ELF-1 (cell line): Measurements from ENCODE around the gene PRSS21.
A peak's percentile ranks its signal among the peaks of the same experiment; 100 is the strongest.

ENCODE experiments used
- DNase-seq: peaks from one replicate; pipeline ENCODE4 v3.0.0-alpha.2; 2016; ENCODE audit warnings: low read depth, low spot score

Gene PRSS21

GRCh38 chr16:2843526-2843925 is 26.5 kb downstream of the PRSS21 start:
- no peak for DNase-seq

DNA sequence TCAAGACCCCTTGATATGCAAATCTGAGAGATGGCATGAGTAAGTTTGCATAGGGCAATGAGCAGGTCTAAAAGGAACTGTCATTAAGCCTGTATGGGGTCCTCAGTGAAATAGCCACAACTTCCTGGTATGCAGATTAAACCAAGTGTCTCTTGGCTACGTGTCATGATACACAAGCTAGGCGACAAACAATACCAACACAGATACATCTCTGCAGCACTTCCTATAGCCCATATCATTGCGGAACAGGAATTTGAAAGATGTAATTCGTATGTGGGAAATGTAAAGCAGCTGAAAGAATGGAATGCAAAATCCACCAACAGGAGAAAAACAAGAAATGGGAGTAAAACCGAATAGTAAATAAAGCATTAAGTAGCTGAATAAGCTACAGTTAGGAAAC is 28.1 kb downstream of the PRSS21 start:
- no peak for DNase-seq

- no peak for DNase-seq
Measured at GRCh38 chr16:2846511-2847310, 29.7 kb downstream of the PRSS21 start.

- no peak for DNase-seq
Measured at GRCh38 chr16:2848933-2849725, 32.1 kb downstream of the PRSS21 start.

- no peak for DNase-seq
Measured at GRCh38 chr16:2852003-2852730, 35.1 kb downstream of the PRSS21 start.

GRCh38 chr16:2852731-2853507 is 35.9 kb downstream of the PRSS21 start:
- peak; percentile 37 for DNase-seq

DNA sequence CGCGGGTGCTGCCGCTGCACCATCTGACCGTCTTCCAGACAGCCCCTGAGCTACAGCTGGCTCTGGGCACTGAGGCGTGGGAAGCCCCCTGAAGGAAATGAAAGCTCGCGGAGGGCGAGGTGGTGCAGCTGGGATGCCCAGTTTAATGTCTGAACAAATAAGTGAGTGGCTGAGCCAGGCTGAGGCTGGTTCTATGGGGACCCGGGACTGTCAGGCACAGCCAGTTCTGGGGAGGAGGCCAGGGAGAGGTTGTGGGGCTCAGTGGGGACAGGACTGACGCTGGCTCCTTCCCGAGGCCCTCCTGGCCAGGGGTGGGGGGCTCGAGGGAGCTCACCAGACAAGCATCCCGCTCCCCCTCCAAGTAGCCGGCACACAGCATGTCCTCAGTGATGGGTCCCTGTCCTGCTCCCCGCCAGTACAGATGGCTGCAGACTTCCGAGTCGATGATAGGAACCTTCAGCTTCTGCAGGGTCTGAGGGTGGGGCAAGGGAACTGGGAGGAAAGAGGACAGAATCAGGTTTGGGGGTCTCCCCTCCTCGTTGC is 36.6 kb downstream of the PRSS21 start:
- DNase-seq, result no peak

DNA sequence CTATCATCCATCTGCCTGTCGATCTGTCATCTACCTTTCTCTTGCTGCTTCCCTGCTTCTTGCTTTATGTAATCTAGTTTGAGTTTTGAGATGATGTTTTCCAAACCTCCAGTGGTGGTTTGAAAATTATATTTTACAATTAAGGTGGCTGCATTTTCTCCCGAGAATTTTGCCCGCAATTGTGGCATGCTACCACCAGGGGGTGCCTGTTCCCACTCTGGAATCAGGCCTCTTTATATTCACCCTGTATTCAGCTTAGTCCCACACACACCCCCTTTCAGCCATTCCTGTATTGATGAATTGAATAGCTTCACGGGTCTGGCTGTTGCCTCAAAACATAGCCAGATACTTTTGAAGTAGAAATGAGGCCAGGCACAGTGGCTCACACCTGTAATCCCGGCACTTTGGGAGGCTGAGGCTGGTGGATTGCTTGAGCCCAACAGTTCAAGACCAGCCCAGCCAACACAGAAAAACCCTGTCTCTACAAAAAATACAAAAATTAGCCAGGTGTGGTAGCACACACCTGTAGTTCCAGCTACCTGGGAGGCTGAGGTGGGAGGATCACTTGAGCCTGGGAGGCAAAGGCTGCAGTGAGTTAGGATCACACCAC is 37.8 kb downstream of the PRSS21 start:
- DNase-seq, result peak; percentile 47

GRCh38 chr16:2855536-2855935 is 38.5 kb downstream of the PRSS21 start:
- DNase-seq, result no peak

- peak; percentile 36 for DNase-seq
Measured at GRCh38 chr16:2856061-2856670, 39.1 kb downstream of the PRSS21 start.

- DNase-seq, result no peak
Measured at GRCh38 chr16:2856686-2857450, 39.8 kb downstream of the PRSS21 start.

DNA sequence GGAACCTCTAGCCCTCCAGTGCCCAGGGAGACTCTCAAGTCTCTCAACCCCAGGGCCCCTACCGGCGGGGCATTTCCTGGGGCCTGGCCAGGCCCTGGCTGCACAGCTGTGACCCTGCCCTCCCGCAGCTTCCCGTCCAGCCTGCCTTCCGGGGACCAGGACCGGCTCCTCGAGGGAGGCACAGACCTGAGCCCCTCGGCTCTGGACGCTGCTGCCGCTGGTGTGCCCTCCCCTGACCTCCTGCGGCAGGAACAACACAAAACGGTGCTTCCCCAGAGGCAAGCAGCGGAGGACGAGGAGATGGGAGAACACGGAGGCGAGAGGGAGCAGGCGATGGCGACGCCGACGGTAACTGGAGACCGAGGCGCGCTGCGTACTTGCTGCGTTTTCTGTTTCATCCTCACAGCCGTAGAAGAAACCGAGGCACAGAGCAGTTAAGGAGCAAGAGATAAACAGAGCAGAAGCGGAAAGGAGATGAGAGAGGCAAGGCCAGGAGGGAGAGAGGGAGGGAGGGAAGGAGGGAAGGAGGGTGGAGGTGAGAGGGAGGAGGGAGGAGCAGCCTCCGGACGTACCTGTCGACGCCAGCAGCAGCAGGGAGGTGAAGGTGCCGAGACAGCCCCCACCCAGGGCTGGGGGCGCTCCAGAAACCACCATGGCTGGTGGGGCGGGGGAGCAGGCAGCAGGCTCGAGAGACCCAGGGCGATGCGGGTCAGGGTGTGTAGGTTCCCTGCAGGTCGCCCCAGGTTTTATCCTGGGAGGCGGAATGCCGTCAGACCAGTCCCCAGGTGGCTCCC is 40.6 kb downstream of the PRSS21 start, which contains the start of gene PRSS22:
Gene PRSS22 (minus strand): TSS at position 720 of the 794 bp plus-strand sequence. CDS start 66 bp downstream, at position 654.
- DNase-seq, result peak; percentile 61

GRCh38 chr16:2858245-2859025 is 41.4 kb downstream of the PRSS21 start:
- DNase-seq, result peak; percentile 71

DNA sequence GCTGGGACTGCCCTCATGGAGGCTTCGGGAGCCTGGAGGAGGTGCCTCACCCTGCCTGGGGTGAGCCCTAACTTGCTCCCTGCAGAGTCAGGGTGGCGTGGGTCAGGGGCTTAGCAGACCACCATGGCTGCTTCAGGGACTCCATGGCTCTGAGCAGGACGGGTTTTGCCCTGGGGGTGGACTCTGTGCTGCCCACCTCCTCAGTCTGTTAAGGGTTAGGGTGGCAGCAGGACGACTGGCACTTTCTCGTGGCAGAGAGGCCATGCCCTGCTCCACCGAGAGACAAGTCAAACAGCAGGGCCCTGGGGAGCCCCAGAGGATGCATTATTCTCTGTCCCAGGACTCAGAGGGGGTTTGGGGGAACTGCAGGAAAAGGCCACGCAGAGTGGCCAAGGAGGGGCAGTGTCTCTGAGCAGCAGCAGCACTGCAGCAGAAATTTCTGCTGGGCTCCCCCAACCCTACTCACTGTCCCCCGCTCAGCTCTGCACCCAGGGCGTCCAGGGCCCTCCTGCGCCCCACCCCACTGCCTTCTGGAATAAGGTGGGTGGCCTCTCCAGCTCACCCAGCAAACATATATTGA is 42.7 kb downstream of the PRSS21 start:
- DNase-seq, result no peak

GRCh38 chr16:2860826-2861567 is 44.0 kb downstream of the PRSS21 start:
- peak; percentile 21 for DNase-seq

GRCh38 chr16:2865651-2866050 is 48.6 kb downstream of the PRSS21 start:
- DNase-seq, result no peak

DNA sequence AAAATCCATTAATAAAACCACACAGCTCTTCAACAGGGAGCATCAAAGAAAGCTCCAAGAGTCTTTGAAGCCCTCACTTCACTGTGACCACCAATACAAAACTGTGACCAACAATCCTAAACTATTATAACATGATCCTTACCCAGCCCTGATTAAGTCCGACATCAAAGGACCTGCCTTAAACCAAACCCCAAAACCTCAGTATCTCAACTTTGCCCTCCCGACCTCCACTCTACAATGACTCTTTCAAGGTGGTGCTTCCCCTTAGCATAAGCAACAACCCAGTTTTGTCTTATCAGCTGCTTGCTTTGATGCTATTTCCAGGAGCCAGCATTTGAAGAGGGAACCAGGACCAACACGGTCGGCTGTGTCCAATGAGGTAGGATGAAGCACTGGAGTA is 49.4 kb downstream of the PRSS21 start:
- no peak for DNase-seq
